HCT116 (cell line): ENCODE measurements around the gene SBF2. TPM values are rescaled to one million over a fixed set of nuclear protein-coding genes. Genes with fewer than 3 reads are reported as not detected.
"Not testable (repeated sequence)": the region's sequence is repeated elsewhere in the genome, so short reads cannot be mapped to it uniquely, and the experiment has no call there.

ENCODE experiments used
- ATAC-seq: fragments of 200-7000 bp; cut with Tn5 transposase; 2 replicates; pipeline ENCODE4 v1.9.1; 2020; ENCODE audit warnings: mild to moderate bottlenecking, moderate library complexity
- BruUV-seq: library from RNA; stranded (reverse); fragments of 400-500 nt; replicated peaks from 2 replicates; lab custom pipeline; 2021; lab: Mats Ljungman, UMichigan
- CTCF ChIA-PET: fragments of 300-600 bp; sonication (Branson Sonifier 250); formaldehyde crosslinking; loops from one replicate; lab custom pipeline; 2021; ENCODE audit warnings: antibody characterized with exemption; lab: Charles Lee
- POLR2A ChIA-PET: fragments of 300-600, 350-600 bp; sonication (Branson Sonifier 250); formaldehyde crosslinking; loops from one replicate; lab custom pipeline; 2021; ENCODE audit warnings: antibody characterized with exemption; lab: Charles Lee
- RAD21 ChIA-PET, 2 experiments: fragments of 300-600 bp; sonication (Branson Sonifier 250); formaldehyde crosslinking; loops; one replicate each; lab custom pipeline; 2023; ENCODE audit warnings: low total read pairs in 2 of 2; ENCODE audit not compliant: uncharacterized antibody in 2 of 2, unreplicated experiment in 2 of 2, low non-redundant PET in 1 of 2; lab: Charles Lee
- DNase-seq: peaks from one replicate; pipeline ENCODE4 v3.0.0-alpha.2; 2010; ENCODE audit warnings: low read depth, low spot score
- H2AFZ ChIP-seq: fragments of 200-600 bp; shearing (Covaris generic), sonication (generic); 2 replicates; pipeline ENCODE4 v1.6.1; 2017; ENCODE audit warnings: low read depth, mixed run types, mixed read lengths, antibody characterized with exemption, low read length; ENCODE audit not compliant: poor library complexity, severe bottlenecking
- H3K27ac ChIP-seq: 2 replicates; pipeline ENCODE4 v1.5.1; 2012; ENCODE audit warnings: low read depth, low read length
- H3K27me3 ChIP-seq: fragments of 200-600 bp; sonication (generic); 2 replicates; pipeline ENCODE4 v1.6.1; 2016; ENCODE audit warnings: mixed run types, low read length, mixed read lengths; ENCODE audit not compliant: insufficient read depth
- H3K36me3 ChIP-seq, 2 experiments: fragments of 200-500 bp in 1 of 2; fragments of 200-600 bp in 1 of 2; sonication (Bioruptor generic) in 1 of 2; sonication (generic) in 1 of 2; 2 replicates each; pipeline versions ENCODE4 v1.5.1 to v1.6.1; 2014 to 2016; ENCODE audit warnings: low read length in 2 of 2, inconsistent platforms in 1 of 2, mixed read lengths in 1 of 2, mixed run types in 1 of 2; ENCODE audit not compliant: insufficient read depth in 2 of 2, control insufficient read depth in 1 of 2
- H3K4me1 ChIP-seq, 2 experiments: fragments of 200-600 bp in 1 of 2; sonication (generic) in 1 of 2; 2 replicates each; pipeline versions ENCODE4 v1.5.1 to v1.6.1; 2012 to 2017; ENCODE audit warnings: low read length in 2 of 2, inconsistent platforms in 1 of 2, mild to moderate bottlenecking in 1 of 2, mixed read lengths in 1 of 2, mixed run types in 1 of 2, moderate library complexity in 1 of 2; ENCODE audit not compliant: insufficient read depth in 2 of 2, control insufficient read depth in 1 of 2
- H3K4me2 ChIP-seq: fragments of 200-600 bp; sonication (generic); 2 replicates; pipeline ENCODE4 v1.6.1; 2017; ENCODE audit warnings: mixed run types, low read length, mixed read lengths
- H3K4me3 ChIP-seq, 2 experiments: fragments of 200-600 bp in 1 of 2; sonication (generic) in 1 of 2; replicated peaks in 1 of 2; 2 replicates each; pipeline ENCODE4 v1.5.1; 2011 to 2016; ENCODE audit warnings: low read length in 2 of 2, control low read depth in 1 of 2, low read depth in 1 of 2, mild to moderate bottlenecking in 1 of 2, mixed read lengths in 1 of 2, mixed run types in 1 of 2
- H3K79me2 ChIP-seq: fragments of 200-600 bp; sonication (generic); 2 replicates; pipeline ENCODE4 v1.6.1; 2017; ENCODE audit warnings: mild to moderate bottlenecking, mixed run types, low read length, moderate library complexity, mixed read lengths; ENCODE audit not compliant: insufficient read depth
- H3K9ac ChIP-seq: fragments of 200-600 bp; sonication (generic); 2 replicates; pipeline ENCODE4 v1.6.1; 2016; ENCODE audit warnings: low read length, mixed read lengths
- H3K9me2 ChIP-seq: fragments of 200-600 bp; sonication (generic), shearing (Covaris generic); 2 replicates; pipeline ENCODE4 v1.6.1; 2017; ENCODE audit warnings: mixed run types, mild to moderate bottlenecking, moderate library complexity; ENCODE audit not compliant: insufficient read depth
- H3K9me3 ChIP-seq, 2 experiments: fragments of 200-500 bp in 1 of 2; fragments of 200-600 bp in 1 of 2; sonication (Bioruptor generic) in 1 of 2; sonication (generic) in 1 of 2; 2 replicates each; pipeline ENCODE4 v1.6.1; 2014 to 2017; ENCODE audit warnings: low read length in 2 of 2, mixed read lengths in 2 of 2, inconsistent platforms in 1 of 2, low read depth in 1 of 2, mild to moderate bottlenecking in 1 of 2, mixed run types in 1 of 2, moderate library complexity in 1 of 2; ENCODE audit not compliant: control insufficient read depth in 1 of 2, insufficient read depth in 1 of 2
- H4K20me1 ChIP-seq: fragments of 200-600 bp; sonication (generic), shearing (Covaris generic); 2 replicates; pipeline ENCODE4 v1.6.1; 2017; ENCODE audit warnings: mixed run types, mild to moderate bottlenecking, moderate library complexity; ENCODE audit not compliant: insufficient read depth
- ELF1 ChIP-seq: IDR thresholded peaks from 2 replicates; pipeline ENCODE4 v1.6.1; 2012; ENCODE audit warnings: low read depth, borderline replicate concordance
- EZH2 ChIP-seq: fragments of 200-600 bp; sonication (generic); IDR thresholded peaks from 2 replicates; pipeline ENCODE4 v1.6.1; 2017; ENCODE audit warnings: antibody characterized with exemption, mixed run types
- RAD21 ChIP-seq: IDR thresholded peaks from 2 replicates; pipeline ENCODE4 v1.6.1; 2012; ENCODE audit warnings: low read depth, mild to moderate bottlenecking
- SIN3A ChIP-seq: IDR thresholded peaks from 2 replicates; pipeline ENCODE4 v1.6.1; 2012; ENCODE audit warnings: low read depth
- SP1 ChIP-seq: IDR thresholded peaks from 2 replicates; pipeline ENCODE4 v1.6.1; 2012; ENCODE audit warnings: low read depth
- intact Hi-C: fragments of 100-400 bp; cut with micrococcal nuclease; formaldehyde crosslinking; loops from 2 replicates; pipeline ENCODE4 v1.10.0; 2022
- total RNA-seq: library from RNA; stranded (reverse); gene quantifications from one replicate; pipeline ENCODE4 v1.2.1, GENCODE V29; 2021; ENCODE audit not compliant: unreplicated experiment
- TF ChIP-seq, protein P1 (sequence below), 3 experiments: fragments of 200-600 bp in 1 of 3; sonication (generic) in 1 of 3; IDR thresholded peaks in 2 of 3; conservative IDR thresholded peaks in 1 of 3; 2 replicates each; pipeline ENCODE4 v1.5.1; 2012 to 2017; ENCODE audit warnings: low read depth in 2 of 3, low read length in 2 of 3, antibody characterized with exemption in 1 of 3, borderline replicate concordance in 1 of 3, control low read depth in 1 of 3, mild to moderate bottlenecking in 1 of 3, mixed read lengths in 1 of 3, mixed run types in 1 of 3, moderate library complexity in 1 of 3; ENCODE audit not compliant: insufficient read depth in 1 of 3

SBF2 gene
- total RNA-seq, 1 experiment from 2014 or later, result 35.0 TPM

DNA sequence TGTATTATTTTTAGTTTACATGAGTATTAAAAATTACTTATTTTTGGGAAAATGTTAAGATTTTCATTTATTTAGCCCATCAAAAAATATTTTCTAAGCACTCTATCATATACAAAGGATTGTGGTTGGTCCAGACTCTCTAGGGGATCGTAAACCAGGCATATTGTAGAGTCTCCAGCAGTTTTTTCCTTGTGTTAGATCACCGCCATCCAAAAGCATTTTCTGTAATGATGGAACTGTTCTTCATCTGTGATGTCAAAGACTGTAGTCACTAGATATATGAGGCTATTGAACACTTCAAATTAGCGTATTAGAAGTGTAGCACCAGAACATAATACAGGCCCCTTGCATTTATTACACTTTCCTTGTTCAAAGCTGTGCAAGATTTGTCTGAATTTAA is 154.9 kb downstream of the SBF2 start:
- Histone ChIP-seq H3K4me3 (no peak overlapping the region), H3K4me2 (no peak overlapping the region), H3K27me3 (no peaks in the 10 kb centered on the region), H3K36me3 (no peaks in the 10 kb centered on the region), H3K79me2 (no peaks in the 10 kb centered on the region), H2AFZ (no peak overlapping the region), H3K27ac (no peak overlapping the region), H3K9ac (no peak overlapping the region), H3K4me1 (peaks cover 3 to 15% of the 10 kb centered on the region in 2 experiments; a peak in 2 of 4 replicates), H4K20me1 (no peaks in the 10 kb centered on the region), H3K9me3 (no peaks in the 10 kb centered on the region; a peak in 1 of 4 replicates), H3K9me2 (no peaks in the 10 kb centered on the region)
- DNase-seq (no peak), ATAC-seq (no peak)
- RAD21 ChIA-PET, result no interaction called here
- BruUV-seq, result no TSS peak
- CTCF ChIA-PET, result no interaction called here
- intact Hi-C loops, result no loop called here
- POLR2A ChIA-PET, result no interaction called here
- TF ChIP-seq EZH2, result no peak

DNA sequence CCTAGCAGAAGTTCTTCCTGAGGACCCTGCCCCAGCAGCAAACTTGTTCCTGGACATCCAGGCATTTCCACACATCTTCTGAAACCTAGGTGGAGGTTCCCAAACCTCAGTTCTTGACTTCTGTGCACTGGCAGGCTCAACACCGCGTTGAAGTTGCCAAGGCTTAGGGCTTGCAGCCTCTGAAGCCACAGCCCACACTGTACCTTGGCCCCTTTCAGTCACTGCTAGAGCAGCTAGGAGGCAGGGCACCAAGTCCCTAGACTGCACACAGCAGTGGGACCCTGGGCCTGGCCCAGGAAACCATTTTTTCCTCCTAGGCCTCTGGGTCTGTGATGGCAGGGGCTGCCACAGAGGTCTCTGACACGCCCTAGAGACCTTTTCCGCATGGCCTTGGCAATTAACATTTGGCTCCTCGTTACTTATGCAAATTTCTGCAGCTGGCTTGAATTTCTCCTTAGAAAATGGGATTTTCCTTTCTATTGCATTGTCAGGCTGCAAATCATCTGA is 159.0 kb downstream of the SBF2 start:
- Histone ChIP-seq H4K20me1 (no peaks in the 10 kb centered on the region), H3K79me2 (no peaks in the 10 kb centered on the region), H3K4me2 (no peak overlapping the region), H3K4me3 (no peak overlapping the region), H3K27me3 (no peaks in the 10 kb centered on the region), H3K9me2 (no peaks in the 10 kb centered on the region), H3K36me3 (no peaks in the 10 kb centered on the region), H2AFZ (no peak overlapping the region), H3K9me3 (no peaks in the 10 kb centered on the region; a peak in 1 of 4 replicates), H3K27ac (no peak overlapping the region), H3K9ac (no peak overlapping the region), H3K4me1 (peaks cover 3 to 9% of the 10 kb centered on the region in 2 experiments; a peak in 2 of 4 replicates)
- ChIA-PET POLR2A (no interaction called here), RAD21 (no interaction called here), CTCF (no interaction called here)
- intact Hi-C loops, result no loop called here
- DNase-seq, result no peak
- TF ChIP-seq, protein P1, sequence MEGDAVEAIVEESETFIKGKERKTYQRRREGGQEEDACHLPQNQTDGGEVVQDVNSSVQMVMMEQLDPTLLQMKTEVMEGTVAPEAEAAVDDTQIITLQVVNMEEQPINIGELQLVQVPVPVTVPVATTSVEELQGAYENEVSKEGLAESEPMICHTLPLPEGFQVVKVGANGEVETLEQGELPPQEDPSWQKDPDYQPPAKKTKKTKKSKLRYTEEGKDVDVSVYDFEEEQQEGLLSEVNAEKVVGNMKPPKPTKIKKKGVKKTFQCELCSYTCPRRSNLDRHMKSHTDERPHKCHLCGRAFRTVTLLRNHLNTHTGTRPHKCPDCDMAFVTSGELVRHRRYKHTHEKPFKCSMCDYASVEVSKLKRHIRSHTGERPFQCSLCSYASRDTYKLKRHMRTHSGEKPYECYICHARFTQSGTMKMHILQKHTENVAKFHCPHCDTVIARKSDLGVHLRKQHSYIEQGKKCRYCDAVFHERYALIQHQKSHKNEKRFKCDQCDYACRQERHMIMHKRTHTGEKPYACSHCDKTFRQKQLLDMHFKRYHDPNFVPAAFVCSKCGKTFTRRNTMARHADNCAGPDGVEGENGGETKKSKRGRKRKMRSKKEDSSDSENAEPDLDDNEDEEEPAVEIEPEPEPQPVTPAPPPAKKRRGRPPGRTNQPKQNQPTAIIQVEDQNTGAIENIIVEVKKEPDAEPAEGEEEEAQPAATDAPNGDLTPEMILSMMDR (IDR thresholded peaks at IDR 0.05 in 2 of 3, conservative IDR thresholded peaks at IDR 0.05 in 1 of 3; ENCODE audit: borderline replicate concordance in 1 of 3, insufficient read depth in 1 of 3, low read depth in 2 of 3, low read length in 2 of 3), result no peak
- no peak for TF ChIP-seq SIN3A
- TF ChIP-seq ELF1, result no peak
- TF ChIP-seq SP1, result no peak
- TF ChIP-seq RAD21, result no peak
- BruUV-seq, result no TSS peak
- no peak for ATAC-seq

DNA sequence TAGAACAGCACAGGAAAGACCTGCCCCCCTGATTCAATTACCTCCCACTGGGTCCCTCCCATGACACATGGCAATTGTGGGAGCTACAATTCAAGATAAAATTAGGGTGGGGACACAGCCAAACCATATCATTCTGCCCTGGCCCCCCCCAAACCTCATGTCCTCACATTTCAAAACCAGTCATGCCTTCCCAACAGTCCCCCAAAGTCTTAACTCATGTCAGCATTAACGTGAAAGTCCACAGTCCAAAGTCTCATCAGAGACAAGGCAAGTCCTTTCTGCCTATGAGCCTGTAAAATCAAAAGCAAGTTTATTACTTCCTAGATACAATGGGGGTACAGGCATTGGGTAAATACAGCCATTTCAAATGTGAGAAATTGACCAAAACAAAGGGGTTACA is 159.8 kb downstream of the SBF2 start:
- ATAC-seq, H3K36me3 ChIP-seq, RAD21 ChIA-PET, BruUV-seq, H2AFZ ChIP-seq, H3K9me2 ChIP-seq, H3K27ac ChIP-seq, H4K20me1 ChIP-seq, H3K27me3 ChIP-seq, H3K9me3 ChIP-seq, CTCF ChIA-PET, H3K79me2 ChIP-seq, intact Hi-C loops, H3K4me3 ChIP-seq, DNase-seq, H3K9ac ChIP-seq, POLR2A ChIA-PET, H3K4me2 ChIP-seq, H3K4me1 ChIP-seq: not testable (repeated sequence)
